GM23248 (cell line): ENCODE data around the gene ITK. TPM values are rescaled to one million over a fixed set of nuclear protein-coding genes. Genes with fewer than 3 reads are reported as not detected.
A peak's percentile ranks its signal among the peaks of the same experiment; 100 is the strongest.

Experiments
- DNase-seq: peaks from one replicate; pipeline ENCODE4 v3.0.0-alpha.2; 2015
- H2AFZ ChIP-seq: fragments of 200-600 bp; sonication (generic); 2 replicates; pipeline ENCODE4 v1.6.1; 2016; ENCODE audit warnings: antibody characterized with exemption
- H3F3A ChIP-seq: fragments of 200-600 bp; sonication (generic); 2 replicates; pipeline ENCODE4 v1.6.1; 2016; ENCODE audit warnings: mild to moderate bottlenecking, antibody characterized with exemption, mixed run types; ENCODE audit not compliant: insufficient read depth
- H3K27ac ChIP-seq: fragments of 200-600 bp; sonication (generic); 2 replicates; pipeline ENCODE4 v1.5.1; 2016; ENCODE audit warnings: mild to moderate bottlenecking
- H3K27me3 ChIP-seq: fragments of 200-600 bp; sonication (generic); replicated peaks from 2 replicates; pipeline ENCODE4 v1.6.1; 2016; ENCODE audit warnings: mild to moderate bottlenecking; ENCODE audit not compliant: insufficient read depth
- H3K36me3 ChIP-seq: fragments of 200-600 bp; sonication (generic); 2 replicates; pipeline ENCODE4 v1.6.1; 2016; ENCODE audit warnings: low read depth, mild to moderate bottlenecking
- H3K4me1 ChIP-seq: fragments of 200-600 bp; sonication (generic); 2 replicates; pipeline ENCODE4 v1.6.1; 2016; ENCODE audit warnings: mild to moderate bottlenecking; ENCODE audit not compliant: insufficient read depth
- H3K4me2 ChIP-seq: fragments of 200-600 bp; sonication (generic); one replicate; pipeline ENCODE4 v1.6.1; 2016; ENCODE audit warnings: mild to moderate bottlenecking; ENCODE audit not compliant: unreplicated experiment
- H3K4me3 ChIP-seq: fragments of 200-600 bp; sonication (generic); 2 replicates; pipeline ENCODE4 v1.5.1; 2016; ENCODE audit warnings: mild to moderate bottlenecking
- H3K79me2 ChIP-seq: fragments of 200-600 bp; sonication (generic); 2 replicates; pipeline ENCODE4 v1.6.1; 2016; ENCODE audit warnings: mild to moderate bottlenecking; ENCODE audit not compliant: insufficient read depth
- H3K9ac ChIP-seq: fragments of 200-600 bp; sonication (generic); 2 replicates; pipeline ENCODE4 v1.6.1; 2016; ENCODE audit warnings: mild to moderate bottlenecking
- H3K9me2 ChIP-seq: fragments of 200-600 bp; sonication (generic); 2 replicates; pipeline ENCODE4 v1.6.1; 2016; ENCODE audit warnings: mixed run types, mild to moderate bottlenecking, moderate library complexity; ENCODE audit not compliant: insufficient read depth
- H3K9me3 ChIP-seq: fragments of 200-600 bp; sonication (generic); one replicate; pipeline ENCODE4 v1.6.1; 2017; ENCODE audit warnings: low read depth
- H4K20me1 ChIP-seq: fragments of 200-600 bp; sonication (generic); 2 replicates; pipeline ENCODE4 v1.6.0; 2016; ENCODE audit not compliant: insufficient read depth
- EZH2 ChIP-seq: fragments of 200-600 bp; sonication (generic); IDR thresholded peaks from 2 replicates; pipeline ENCODE4 v1.6.1; 2018; ENCODE audit warnings: antibody characterized with exemption, mild to moderate bottlenecking; ENCODE audit not compliant: insufficient read depth, poor library complexity, severe bottlenecking
- EZH2phosphoT487 ChIP-seq: fragments of 200-600 bp; sonication (generic); IDR thresholded peaks from 2 replicates; pipeline ENCODE4 v1.6.1; 2018; ENCODE audit warnings: antibody characterized with exemption, moderate library complexity, mild to moderate bottlenecking, low read depth; ENCODE audit not compliant: insufficient read depth
- WGBS, 2 experiments: methylation state at CpG; one replicate each; pipeline ENCODE4 v1.1.6; 2015 to 2017; ENCODE audit warnings: low lambda C conversion rate in 2 of 2, low coverage in 1 of 2; ENCODE audit errors: missing lambda C conversion rate in 2 of 2; 5-methylcytosine and 5-hydroxymethylcytosine counted together
- in situ Hi-C: fragments of 300-500 bp; cut with MboI; formaldehyde crosslinking; loops from 2 replicates; pipeline ENCODE4 v1.15.0; 2020
- polyA plus RNA-seq: library from polyadenylated mRNA; unstranded; fragments of >200 nt; fragmentation: Nextera tagmentation; extraction: Ambion mirVana; gene quantifications from 2 replicates; pipeline ENCODE4 v1.2.1, GENCODE V29; 2016
- total RNA-seq: library from RNA; depleted of rRNA; stranded (reverse); fragments of >200 nt; shearing (Covaris generic); gene quantifications from 2 replicates; pipeline ENCODE4 v1.2.3, GENCODE V29; 2014

ITK gene
- total and polyA plus RNA-seq, 2 experiments from 2014 or later = 0.11 TPM; not detected in 1

DNA sequence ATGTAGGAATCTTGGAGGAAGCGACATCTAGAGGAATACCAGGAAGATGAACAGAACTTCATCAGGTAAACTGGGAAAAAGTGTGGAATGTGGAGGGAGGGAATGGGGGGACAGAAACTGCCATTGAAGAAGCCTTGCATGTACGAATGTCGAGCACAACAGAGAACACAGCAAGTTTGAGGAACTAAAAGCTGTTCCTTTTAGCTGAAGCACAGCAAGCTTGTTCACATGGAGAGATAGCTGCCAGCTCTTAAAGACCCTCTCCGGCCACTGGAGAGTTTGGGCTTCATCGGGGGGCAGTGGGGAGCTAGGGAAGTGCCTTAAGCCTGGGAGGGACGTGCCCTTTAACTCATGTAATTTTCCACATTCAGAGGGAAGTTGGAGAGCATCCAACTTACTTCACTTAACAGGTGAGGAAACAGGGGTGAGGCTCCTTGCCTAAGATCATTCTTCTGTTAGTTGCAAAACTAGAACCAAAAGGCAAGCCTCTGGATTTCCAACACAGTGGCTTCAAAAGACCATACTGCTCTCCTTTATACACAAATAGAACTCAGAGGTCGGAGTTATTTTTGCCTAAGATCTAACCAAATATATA lies 83.0 kb downstream of the ITK start:
- peaks cover 5% of the 10 kb centered on the region; the same call in 1 of the 2 replicates for H3K27me3 ChIP-seq
- no peaks in the 10 kb centered on the region for H3K9me3 ChIP-seq
- H3K9ac ChIP-seq = no peak overlapping the region
- no peak overlapping the region for H3K4me2 ChIP-seq
- no peak for TF ChIP-seq EZH2phosphoT487
- no peak for TF ChIP-seq EZH2
- DNase-seq = no peak
- in situ Hi-C loops = no loop called here
- 81 to 90% methylated on average over 7 of the region's 7 CpGs for WGBS, 2 experiments
- H3F3A ChIP-seq = no peaks in the 10 kb centered on the region
- no peaks in the 10 kb centered on the region for H4K20me1 ChIP-seq
- H2AFZ ChIP-seq = no peak overlapping the region
- no peak overlapping the region for H3K4me3 ChIP-seq
- no peak overlapping the region for H3K27ac ChIP-seq
- no peaks in the 10 kb centered on the region for H3K4me1 ChIP-seq
- no peaks in the 10 kb centered on the region for H3K9me2 ChIP-seq
- no peaks in the 10 kb centered on the region for H3K36me3 ChIP-seq
- H3K79me2 ChIP-seq = no peaks in the 10 kb centered on the region

DNA sequence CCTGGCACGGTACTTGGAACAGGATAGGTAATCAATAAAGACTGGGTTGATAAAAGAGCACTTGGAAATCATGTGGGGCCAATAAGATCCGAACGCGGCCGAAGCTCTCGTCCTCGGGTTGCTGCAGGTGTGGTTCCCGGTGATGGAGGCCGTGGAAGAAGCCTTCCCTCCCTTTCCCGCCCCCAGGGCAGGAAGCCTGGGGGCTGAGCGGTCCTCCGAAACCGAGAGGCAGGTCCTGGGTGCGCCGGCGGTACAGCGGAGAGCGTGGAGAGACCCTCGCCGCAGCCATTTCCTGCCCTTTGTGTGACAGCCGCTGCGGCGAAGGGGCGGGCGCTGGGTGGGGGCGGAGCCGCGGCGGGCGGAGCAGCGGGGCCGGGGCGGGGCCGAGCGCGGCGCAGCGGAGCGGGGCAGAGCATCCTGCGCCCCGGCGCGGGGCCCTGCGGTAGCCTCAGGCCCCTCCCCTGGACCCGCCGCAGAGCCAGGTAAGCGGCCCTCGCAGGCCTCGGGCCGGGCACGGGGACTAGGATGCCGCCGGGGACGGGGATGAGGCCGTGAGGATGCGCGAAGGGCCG lies 85.2 kb downstream of the ITK start, which contains the start of gene CYFIP2:
TSS of gene CYFIP2 (plus strand) at position 410 of the 572 bp plus-strand sequence. CDS start 19,239 bp downstream, outside the sequence.
- Histone ChIP-seq H3K4me1 (no peaks in the 10 kb centered on the region), H4K20me1 (no peaks in the 10 kb centered on the region), H3K9me2 (no peaks in the 10 kb centered on the region), H3F3A (no peaks in the 10 kb centered on the region), H3K36me3 (no peaks in the 10 kb centered on the region), H3K27me3 (no peaks in the 10 kb centered on the region), H3K4me2 (peak within 1 kb of the TSS; percentile 85), H2AFZ (peak within 1 kb of the TSS; percentile 98), H3K79me2 (no peaks in the 10 kb centered on the region), H3K9ac (peak within 1 kb of the TSS; percentile 30; the same call in 1 of the 2 replicates), H3K27ac (no peak within 1 kb of the TSS), H3K9me3 (no peaks in the 10 kb centered on the region), H3K4me3 (peak within 1 kb of the TSS; percentile 86)
- peak; percentile 70 for DNase-seq
- TF ChIP-seq EZH2phosphoT487 = no peak
- TF ChIP-seq EZH2 = no peak
- in situ Hi-C loops = no loop called here
- 2 to 3% methylated on average over 26 to 36 of the region's 58 CpGs for WGBS, 2 experiments

DNA sequence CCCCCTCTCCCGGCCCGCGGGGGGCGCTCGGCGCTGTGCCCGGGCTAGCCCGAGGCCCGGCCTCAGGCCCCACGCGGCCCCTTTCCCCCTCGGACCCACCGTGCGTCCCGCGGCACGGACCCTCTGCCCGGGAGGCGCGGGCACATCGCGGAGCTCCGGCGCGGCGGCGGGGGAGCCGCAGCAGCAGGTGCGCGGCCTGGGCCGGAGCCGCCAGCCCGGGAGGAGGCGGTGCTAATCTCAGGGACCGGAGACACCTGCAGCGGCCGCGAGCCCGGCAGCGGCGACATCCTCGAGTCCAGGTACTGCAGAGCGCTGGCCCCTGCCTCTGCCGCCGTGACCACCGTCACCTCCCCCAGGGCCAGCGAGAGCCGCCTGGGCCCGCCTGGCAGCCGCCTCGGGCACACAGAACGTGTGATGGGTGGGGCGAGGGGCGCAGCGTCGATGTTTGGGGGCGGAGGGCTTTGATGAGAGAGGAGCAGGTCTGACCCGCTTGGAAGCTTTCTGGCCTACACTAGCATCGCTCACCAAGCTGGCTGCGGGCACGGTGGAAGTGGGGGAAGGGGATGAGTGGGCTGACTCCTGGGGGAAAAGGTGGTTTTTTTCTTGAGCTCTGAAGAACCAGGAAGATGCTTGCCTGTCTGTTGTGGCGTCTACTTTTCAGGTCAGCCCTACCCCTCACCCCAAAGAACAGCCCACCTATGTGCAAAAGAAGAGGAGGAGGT lies 85.8 kb downstream of the ITK start:
- TF ChIP-seq EZH2phosphoT487 (no peak), EZH2 (no peak)
- no peaks in the 10 kb centered on the region for H3K4me1 ChIP-seq

DNA sequence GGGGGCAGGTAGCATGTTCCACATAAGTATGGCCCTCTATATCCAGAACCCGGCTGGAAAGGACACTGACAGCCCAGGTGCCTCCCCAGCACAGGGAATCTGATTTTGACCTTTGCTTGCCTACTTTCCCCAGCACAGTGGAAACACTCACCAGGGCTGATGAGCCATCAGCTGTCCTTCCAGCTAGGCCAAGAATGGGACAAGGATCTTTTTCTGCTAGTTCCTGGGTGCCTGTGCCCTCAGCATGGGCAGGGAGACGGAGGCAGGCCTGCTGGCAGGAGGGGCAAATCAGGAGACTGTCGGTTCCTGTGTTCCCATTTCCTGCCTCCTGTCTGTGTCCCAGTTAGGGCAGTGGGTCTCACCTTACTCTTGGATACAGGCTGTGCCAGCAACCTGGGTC lies 86.4 kb downstream of the ITK start:
- Histone ChIP-seq H3F3A (no peaks in the 10 kb centered on the region), H3K79me2 (no peaks in the 10 kb centered on the region), H3K4me3 (no peak overlapping the region), H3K27ac (no peak overlapping the region), H3K9me2 (no peaks in the 10 kb centered on the region), H3K4me2 (no peak overlapping the region), H3K36me3 (no peaks in the 10 kb centered on the region), H3K4me1 (no peaks in the 10 kb centered on the region), H4K20me1 (no peaks in the 10 kb centered on the region), H2AFZ (no peak overlapping the region), H3K9me3 (no peaks in the 10 kb centered on the region), H3K9ac (no peak overlapping the region), H3K27me3 (no peaks in the 10 kb centered on the region)
- WGBS, 2 experiments = 86 to 94% methylated on average over 3 of the region's 3 CpGs
- in situ Hi-C loops = no loop called here
- no peak for DNase-seq
- TF ChIP-seq EZH2phosphoT487 = no peak
- no peak for TF ChIP-seq EZH2

More for the DNA sequence above, 85.8 kb downstream of the ITK start:
- Histone ChIP-seq H3K79me2 (no peaks in the 10 kb centered on the region), H3K27ac (no peak overlapping the region), H4K20me1 (no peaks in the 10 kb centered on the region), H3K27me3 (no peaks in the 10 kb centered on the region), H3K9me3 (no peaks in the 10 kb centered on the region), H3K4me2 (peak overlapping the region; percentile 85), H2AFZ (peak overlapping the region; percentile 98), H3K9ac (no peak overlapping the region), H3K36me3 (no peaks in the 10 kb centered on the region), H3K9me2 (no peaks in the 10 kb centered on the region), H3K4me3 (peak overlapping the region; percentile 86), H3F3A (no peaks in the 10 kb centered on the region)
- in situ Hi-C loops = no loop called here
- DNase-seq = peak; percentile 8
- WGBS, 2 experiments = 15 to 23% methylated on average over 13 to 43 of the region's 62 CpGs
